Ovary (tissue), 9 donors: ENCODE measurements around the gene MCF2L. TPM values are rescaled to one million over a fixed set of nuclear protein-coding genes. Genes with fewer than 3 reads are reported as not detected.
"Not testable (repeated sequence)": the region's sequence is repeated elsewhere in the genome, so short reads cannot be mapped to it uniquely, and the experiment has no call there.

ENCODE experiments used
- DNase-seq, 5 donors: peaks; one replicate each; pipeline ENCODE4 v3.0.0-alpha.2; 2019 to 2020
- H3K27ac ChIP-seq, 2 donors: fragments of 200-600 bp; one replicate each; pipeline versions ENCODE4 v1.5.1 to v1.8.0; 2019 to 2022
- H3K27me3 ChIP-seq: fragments of 200-600 bp; one replicate; pipeline ENCODE4 v1.8.0; 2022
- H3K36me3 ChIP-seq: fragments of 200-600 bp; sonication (generic); one replicate; pipeline ENCODE4 v1.5.1; 2019
- H3K4me1 ChIP-seq: one replicate; pipeline ENCODE4 v1.8.1; 2013; ENCODE audit warnings: mild to moderate bottlenecking, moderate library complexity; ENCODE audit not compliant: insufficient read depth
- H3K4me3 ChIP-seq: fragments of 200-600 bp; sonication (generic); one replicate; pipeline ENCODE4 v1.5.1; 2017
- H3K9me3 ChIP-seq, 2 donors: fragments of 200-600 bp in 1 of 2; sonication (generic) in 1 of 2; one replicate each; pipeline versions ENCODE4 v1.5.1 to v1.8.1; 2013 to 2019; ENCODE audit warnings: mild to moderate bottlenecking in 1 of 2, moderate library complexity in 1 of 2
- EP300 ChIP-seq: sonication (generic); formaldehyde crosslinking; IDR thresholded peaks from one replicate; pipeline ENCODE4 v1.6.1; 2017; ENCODE audit warnings: antibody characterized with exemption
- POLR2A ChIP-seq: fragments of 450-650 bp; IDR thresholded peaks from one replicate; pipeline ENCODE4 v1.6.1; 2017; ENCODE audit warnings: antibody characterized with exemption, mild to moderate bottlenecking, moderate library complexity
- WGBS, 3 donors: extraction: QIAGEN DNeasy Blood & Tissue Kit in 1 of 3; methylation state at CpG; one replicate each; pipeline versions ENCODE4 v1.1.5 to v1.1.7; 2013 to 2017; 5-methylcytosine and 5-hydroxymethylcytosine counted together
- intact Hi-C, 4 donors: fragments of 100-400 bp; cut with DNase I; formaldehyde crosslinking; loops; one replicate each; pipeline versions ENCODE4 v1.11.0 to v1.15.1; 2022 to 2023
- polyA plus RNA-seq, 2 donors: library from polyadenylated mRNA; stranded (reverse); fragments of 200-250 nt in 1 of 2; fragments of 350-450 nt in 1 of 2; fragmentation: Illumina TruSeq in 1 of 2; extraction: RNeasy Lipid Tissue Mini Kit (QIAGEN cat#74804) in 1 of 2; gene quantifications; one replicate each; pipeline ENCODE4 v1.2.3, GENCODE V29; 2013 to 2014
- total RNA-seq, 7 donors: library from RNA; depleted of rRNA in 2 of 7; stranded (reverse); fragments of >200 nt in 2 of 7; fragmentation: NEBNext Ultra II Directional in 3 of 7; extraction: Animal tissue kit (Norgen Biotek cat#: 25700) in 3 of 7; gene quantifications; one replicate each; pipeline versions ENCODE4 v1.1.0 to v1.2.4, GENCODE V29; 2016 to 2023
- TF ChIP-seq, protein P1 (sequence below), 3 donors: fragments of 450-650 bp in 2 of 3; fragments of 200-600 bp in 1 of 3; IDR thresholded peaks; one replicate each; pipeline versions ENCODE4 v1.5.1 to v1.8.0; 2016 to 2022; ENCODE audit warnings: antibody characterized with exemption in 3 of 3, mild to moderate bottlenecking in 1 of 3
- donor health status: DM: no; HTN: no; CAD: no; lungs with moderate emphysema.
- donor health status: DM: no; HTN: no; CAD: no.
- donor health status: Bipolar disorder and iron deficiency.
- donor health status: DM: yes; HTN: yes; CAD: no.
- donor health status: DM: no; HTN: no; CAD: no.
- donor health status: DM: yes; HTN: yes; CAD: no.

The MCF2L gene
- total and polyA plus RNA-seq, 9 donors, result 5.6 to 22.2 (median 8.7) TPM

GRCh38 chr13:113105921-113106452 is 137.0 kb downstream of the MCF2L start:
- intact Hi-C loops, result no loop called here
- Histone ChIP-seq H3K9me3 (no peaks in the 10 kb centered on the region), H3K4me3 (no peak overlapping the region), H3K4me1 (peaks cover 8% of the 10 kb centered on the region), H3K36me3 (no peaks in the 10 kb centered on the region), H3K27ac (no peak overlapping the region), H3K27me3 (no peaks in the 10 kb centered on the region)
- no peak for TF ChIP-seq POLR2A
- TF ChIP-seq EP300, result no peak
- TF ChIP-seq, protein P1, sequence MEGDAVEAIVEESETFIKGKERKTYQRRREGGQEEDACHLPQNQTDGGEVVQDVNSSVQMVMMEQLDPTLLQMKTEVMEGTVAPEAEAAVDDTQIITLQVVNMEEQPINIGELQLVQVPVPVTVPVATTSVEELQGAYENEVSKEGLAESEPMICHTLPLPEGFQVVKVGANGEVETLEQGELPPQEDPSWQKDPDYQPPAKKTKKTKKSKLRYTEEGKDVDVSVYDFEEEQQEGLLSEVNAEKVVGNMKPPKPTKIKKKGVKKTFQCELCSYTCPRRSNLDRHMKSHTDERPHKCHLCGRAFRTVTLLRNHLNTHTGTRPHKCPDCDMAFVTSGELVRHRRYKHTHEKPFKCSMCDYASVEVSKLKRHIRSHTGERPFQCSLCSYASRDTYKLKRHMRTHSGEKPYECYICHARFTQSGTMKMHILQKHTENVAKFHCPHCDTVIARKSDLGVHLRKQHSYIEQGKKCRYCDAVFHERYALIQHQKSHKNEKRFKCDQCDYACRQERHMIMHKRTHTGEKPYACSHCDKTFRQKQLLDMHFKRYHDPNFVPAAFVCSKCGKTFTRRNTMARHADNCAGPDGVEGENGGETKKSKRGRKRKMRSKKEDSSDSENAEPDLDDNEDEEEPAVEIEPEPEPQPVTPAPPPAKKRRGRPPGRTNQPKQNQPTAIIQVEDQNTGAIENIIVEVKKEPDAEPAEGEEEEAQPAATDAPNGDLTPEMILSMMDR (IDR thresholded peaks at IDR 0.05), result no peak
- WGBS, 3 donors, result 37 to 42% (median 41%) methylated on average over 8 to 16 of the region's 16 CpGs
- no peak for DNase-seq

GRCh38 chr13:113106711-113107351 is 137.8 kb downstream of the MCF2L start:
- Histone ChIP-seq H3K27ac (no peak overlapping the region), H3K4me3 (no peak overlapping the region), H3K4me1 (peaks cover 8% of the 10 kb centered on the region), H3K27me3 (no peaks in the 10 kb centered on the region), H3K36me3 (no peaks in the 10 kb centered on the region), H3K9me3 (no peaks in the 10 kb centered on the region)
- 69 to 79% (median 74%) methylated on average over 23 to 25 of the region's 25 CpGs for WGBS, 3 donors
- intact Hi-C loops, result no loop called here
- no peak for DNase-seq
- TF ChIP-seq, protein P1 (IDR thresholded peaks at IDR 0.05), result no peak
- TF ChIP-seq EP300, result no peak
- TF ChIP-seq POLR2A, result no peak

DNA sequence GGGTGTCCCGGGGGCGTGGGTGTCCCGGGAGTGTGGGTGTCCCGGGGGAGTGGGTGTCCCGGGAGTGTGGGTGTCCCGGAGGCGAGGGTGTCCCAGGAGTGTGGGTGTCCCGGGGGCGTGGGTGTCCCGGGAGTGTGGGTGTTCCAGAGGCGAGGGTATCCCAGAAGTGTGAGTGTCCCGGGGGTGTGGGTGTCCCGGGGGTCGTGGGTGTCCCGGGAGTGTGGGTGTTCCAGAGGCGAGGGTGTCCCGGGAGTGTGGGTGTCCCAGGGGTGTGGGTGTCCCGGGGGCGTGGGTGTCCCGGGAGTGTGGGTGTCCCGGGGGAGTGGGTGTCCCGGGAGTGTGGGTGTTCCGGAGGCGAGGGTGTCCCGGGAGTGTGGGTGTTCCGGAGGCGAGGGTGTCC is 139.5 kb downstream of the MCF2L start:
- intact Hi-C loops, H3K9me3 ChIP-seq, H3K27ac ChIP-seq, H3K27me3 ChIP-seq, H3K4me3 ChIP-seq, H3K4me1 ChIP-seq, H3K36me3 ChIP-seq: not testable (repeated sequence)
- WGBS, 3 donors, result 94 to 99% (median 97%) methylated on average over 14 to 26 of the region's 27 CpGs
- DNase-seq, result peak in 1 of 5 donors; percentile 6

DNA sequence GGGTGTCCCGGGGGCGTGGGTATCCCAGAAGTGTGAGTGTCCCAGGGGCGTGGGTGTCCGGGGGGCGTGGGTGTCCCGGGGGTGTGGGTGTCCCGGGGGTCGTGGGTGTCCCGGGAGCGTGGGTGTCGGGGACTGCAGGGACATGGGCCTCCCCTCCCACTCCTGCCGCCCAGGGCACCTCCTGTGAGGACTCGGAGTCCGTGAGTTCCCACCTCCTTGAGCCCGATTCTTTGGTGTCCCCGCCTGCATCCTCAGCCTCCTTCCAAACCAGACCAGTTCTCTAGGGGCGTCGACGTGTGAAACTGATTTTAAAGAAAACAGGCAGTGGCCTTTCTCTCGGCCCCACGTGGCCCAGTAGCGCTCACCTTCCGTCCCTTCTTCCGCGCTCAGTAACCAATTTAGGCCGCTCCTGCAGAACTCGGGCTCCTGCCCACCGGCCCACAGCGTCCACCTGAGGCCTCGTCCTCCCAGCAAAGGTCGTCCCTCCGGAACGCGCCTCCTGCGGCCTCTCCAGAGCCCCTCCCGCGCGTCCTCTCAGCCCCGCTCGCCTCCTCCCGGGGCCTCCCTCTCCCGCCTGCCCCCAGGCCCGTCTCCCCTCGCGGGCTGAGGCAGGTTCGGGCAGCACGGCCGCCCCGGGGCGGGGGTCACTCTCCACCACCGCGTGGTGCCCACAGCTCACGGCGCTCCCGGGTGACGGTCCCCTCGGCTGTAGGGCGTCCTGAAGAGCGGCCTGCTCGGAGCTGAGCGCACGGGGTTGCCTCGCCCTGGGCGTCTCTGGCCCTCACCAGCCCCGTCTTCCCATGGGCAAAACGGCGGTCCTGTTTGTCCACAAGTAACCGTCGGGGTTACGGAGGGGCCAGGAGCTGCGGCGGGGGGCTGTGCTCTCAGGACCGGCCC is 140.4 kb downstream of the MCF2L start:
- Histone ChIP-seq H3K4me1 (peaks cover 8% of the 10 kb centered on the region), H3K27ac (no peak overlapping the region), H3K27me3 (no peaks in the 10 kb centered on the region), H3K9me3 (no peaks in the 10 kb centered on the region), H3K36me3 (no peaks in the 10 kb centered on the region), H3K4me3 (no peak overlapping the region)
- DNase-seq, result peak in 2 of 5 donors; percentile 20 to 34
- TF ChIP-seq, protein P1 (IDR thresholded peaks at IDR 0.05), result no peak
- TF ChIP-seq EP300, result no peak
- 29 to 52% (median 31%) methylated on average over 51 to 73 of the region's 73 CpGs for WGBS, 3 donors
- intact Hi-C loops, result no loop called here
